ENCODE data around the gene KISS1R.
A peak's percentile ranks its signal among the peaks of the same experiment; 100 is the strongest.

The KISS1R gene

GRCh38 chr19:938233-938923 is 21.2 kb downstream of the KISS1R start:
- no peak for DNase-seq (ENCODE audit: low read depth in 2 of 2)

- no peak for DNase-seq (ENCODE audit: low read depth in 2 of 2)
Measured at GRCh38 chr19:939439-939838, 22.3 kb downstream of the KISS1R start.

- DNase-seq (ENCODE audit: low read depth in 2 of 2) = no peak
Measured at GRCh38 chr19:939922-940321, 22.8 kb downstream of the KISS1R start.

GRCh38 chr19:940591-941291 is 23.6 kb downstream of the KISS1R start:
- DNase-seq (ENCODE audit: low read depth in 2 of 2) = peak in 1 of 2 experiments; percentile 56

- DNase-seq (ENCODE audit: low read depth in 2 of 2) = no peak
Measured at GRCh38 chr19:941292-942132, 24.4 kb downstream of the KISS1R start.

- no peak for DNase-seq (ENCODE audit: low read depth in 2 of 2)
Measured at GRCh38 chr19:942133-942645, 25.1 kb downstream of the KISS1R start.

- DNase-seq (ENCODE audit: low read depth in 2 of 2) = no peak
Measured at GRCh38 chr19:943551-944170, 26.5 kb downstream of the KISS1R start.

GRCh38 chr19:944171-944567 is 27.0 kb downstream of the KISS1R start:
- no peak for DNase-seq (ENCODE audit: low read depth in 2 of 2)

- DNase-seq (ENCODE audit: low read depth in 2 of 2) = no peak
Measured at GRCh38 chr19:944663-945241, 27.6 kb downstream of the KISS1R start.

- no peak for DNase-seq (ENCODE audit: low read depth in 2 of 2)
Measured at GRCh38 chr19:945401-946252, 28.5 kb downstream of the KISS1R start.

GRCh38 chr19:947090-947706 is 30.1 kb downstream of the KISS1R start:
- DNase-seq (ENCODE audit: low read depth in 2 of 2) = no peak

GRCh38 chr19:947707-948539 is 30.8 kb downstream of the KISS1R start:
- DNase-seq (ENCODE audit: low read depth in 2 of 2) = no peak

- DNase-seq (ENCODE audit: low read depth in 2 of 2) = no peak
Measured at GRCh38 chr19:948842-949496, 31.8 kb downstream of the KISS1R start.

GRCh38 chr19:950352-951066 is 33.4 kb downstream of the KISS1R start:
- no peak for DNase-seq (ENCODE audit: low read depth in 2 of 2)

- DNase-seq (ENCODE audit: low read depth in 2 of 2) = no peak
Measured at GRCh38 chr19:952049-952679, 35.0 kb downstream of the KISS1R start.

- no peak for DNase-seq (ENCODE audit: low read depth in 2 of 2)
Measured at GRCh38 chr19:952680-953444, 35.7 kb downstream of the KISS1R start.

Data from stimulated activated CD4-positive, alpha-beta T cell treated with anti-CD3 and anti-CD28 coated beads, Interleukin-12 subunit alpha, Interleukin-12 subunit beta, amount 100 ng/mL, for 24 hours (primary cell).